ENCODE data around the gene IQGAP3.

IQGAP3 gene

GRCh38 chr1:156505679-156506298 lies 66.6 kb downstream of the IQGAP3 start:
- WGBS: 97% methylated on average over 17 of the region's 21 CpGs
- peak overlapping the region; percentile 98 for H3K27ac ChIP-seq (ENCODE audit: low read length, poor library complexity, severe bottlenecking)
- no peaks in the 10 kb centered on the region for H3K36me3 ChIP-seq (ENCODE audit: control insufficient read depth in 1 of 2, insufficient read depth in 2 of 2, low read depth in 1 of 2, low read length in 2 of 2)

GRCh38 chr1:156504821-156505678 lies 67.3 kb downstream of the IQGAP3 start:
- no peaks in the 10 kb centered on the region for H3K79me1 ChIP-seq (replicated peaks; ENCODE audit: low read length, poor library complexity, severe bottlenecking)
- H3K27ac ChIP-seq (ENCODE audit: low read length, poor library complexity, severe bottlenecking): peak overlapping the region; percentile 98
- H3K4me1 ChIP-seq (ENCODE audit: control insufficient read depth, insufficient read depth, low read depth, low read length): peaks cover 27% of the 10 kb centered on the region
- H4K91ac ChIP-seq (ENCODE audit: low read length): peak overlapping the region; percentile 100
- H2BK120ac ChIP-seq (ENCODE audit: low read depth, low read length): peak overlapping the region; percentile 99
- H3K36me3 ChIP-seq (ENCODE audit: control insufficient read depth in 1 of 2, insufficient read depth in 2 of 2, low read depth in 1 of 2, low read length in 2 of 2): no peaks in the 10 kb centered on the region
- 8% methylated on average over 40 of the region's 45 CpGs for WGBS
- peak overlapping the region; percentile 95 to 100 for H2BK12ac ChIP-seq (ENCODE audit: low read length in 2 of 2)
- H3K9ac ChIP-seq (ENCODE audit: low read length): peak overlapping the region; percentile 94
- H2BK5ac ChIP-seq (ENCODE audit: low read depth, low read length, poor library complexity, severe bottlenecking): peak overlapping the region; percentile 77
- peak overlapping the region in 1 of 2 experiments; percentile 93 for H3K14ac ChIP-seq (ENCODE audit: low read length in 2 of 2)
- H3K4me3 ChIP-seq (ENCODE audit: insufficient read depth in 1 of 2, low read depth in 1 of 2, low read length in 2 of 2): peak overlapping the region; percentile 0 to 54
- peak overlapping the region; percentile 41 for H3K4me2 ChIP-seq (ENCODE audit: low read length, poor library complexity, severe bottlenecking)
- DNase-seq: peak; percentile 99
- no peak overlapping the region for H2AFZ ChIP-seq (ENCODE audit: low read depth, low read length)
- H2AK5ac ChIP-seq (ENCODE audit: low read length, severe bottlenecking): peak overlapping the region; percentile 95
- peak overlapping the region; percentile 92 to 100 for H3K4ac ChIP-seq (ENCODE audit: low read depth in 1 of 2, low read length in 2 of 2)
- peak overlapping the region; percentile 95 to 98 for H3K18ac ChIP-seq (ENCODE audit: low read depth in 1 of 2, low read length in 2 of 2)
- H3K23ac ChIP-seq (ENCODE audit: low read length in 2 of 2): peak overlapping the region; percentile 66 to 95
- H3K9me3 ChIP-seq (ENCODE audit: control insufficient read depth, low read length): no peaks in the 10 kb centered on the region
- peak overlapping the region; percentile 99 for H4K8ac ChIP-seq (ENCODE audit: low read length)
- H2BK15ac ChIP-seq (ENCODE audit: low read depth, poor library complexity, severe bottlenecking): peak overlapping the region; percentile 99
- H3K27me3 ChIP-seq (ENCODE audit: control insufficient read depth in 1 of 2, insufficient read depth in 1 of 2, low read length in 2 of 2): no peaks in the 10 kb centered on the region

More at GRCh38 chr1:156505679-156506298, 66.6 kb downstream of the IQGAP3 start:
- Histone ChIP-seq H3K79me1 (replicated peaks; ENCODE audit: low read length, poor library complexity, severe bottlenecking) (no peaks in the 10 kb centered on the region), H3K27me3 (ENCODE audit: control insufficient read depth in 1 of 2, insufficient read depth in 1 of 2, low read length in 2 of 2) (no peaks in the 10 kb centered on the region), H3K4me2 (ENCODE audit: low read length, poor library complexity, severe bottlenecking) (no peak overlapping the region), H3K4me1 (ENCODE audit: control insufficient read depth, insufficient read depth, low read depth, low read length) (peaks cover 27% of the 10 kb centered on the region), H2BK120ac (ENCODE audit: low read depth, low read length) (no peak overlapping the region), H2BK15ac (ENCODE audit: low read depth, poor library complexity, severe bottlenecking) (no peak overlapping the region), H3K9me3 (ENCODE audit: control insufficient read depth, low read length) (no peaks in the 10 kb centered on the region), H4K8ac (ENCODE audit: low read length) (peak overlapping the region; percentile 81), H4K91ac (ENCODE audit: low read length) (peak overlapping the region; percentile 29), H3K9ac (ENCODE audit: low read length) (peak overlapping the region; percentile 94), H2AK5ac (ENCODE audit: low read length, severe bottlenecking) (no peak overlapping the region), H2BK5ac (ENCODE audit: low read depth, low read length, poor library complexity, severe bottlenecking) (no peak overlapping the region), H2BK12ac (ENCODE audit: low read length in 2 of 2) (peak overlapping the region in 1 of 2 experiments; percentile 45), H3K23ac (ENCODE audit: low read length in 2 of 2) (no peak overlapping the region), H3K14ac (ENCODE audit: low read length in 2 of 2) (no peak overlapping the region), H2AFZ (ENCODE audit: low read depth, low read length) (no peak overlapping the region), H3K18ac (ENCODE audit: low read depth in 1 of 2, low read length in 2 of 2) (peak overlapping the region; percentile 61 to 64), H3K4me3 (ENCODE audit: insufficient read depth in 1 of 2, low read depth in 1 of 2, low read length in 2 of 2) (no peak overlapping the region), H3K4ac (ENCODE audit: low read depth in 1 of 2, low read length in 2 of 2) (peak overlapping the region in 1 of 2 experiments; percentile 33)
- no peak for DNase-seq

DNA sequence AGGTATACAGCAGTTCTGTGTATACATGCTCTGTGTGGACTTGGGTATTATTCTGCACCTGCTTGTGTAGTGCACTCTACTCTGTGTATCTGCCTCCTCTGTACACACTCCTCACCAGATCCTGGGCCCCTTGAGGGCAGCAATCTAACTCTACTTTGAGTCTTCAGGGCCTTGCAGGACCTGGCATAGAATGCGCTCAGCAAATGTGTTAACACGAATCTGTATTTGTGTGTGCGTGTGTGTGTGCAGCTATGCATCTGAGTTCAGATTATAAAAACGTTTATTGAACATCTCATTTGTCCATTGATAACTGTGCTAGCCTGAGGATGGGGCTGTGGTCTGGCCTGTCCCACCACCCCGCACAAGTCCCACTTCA lies 67.9 kb downstream of the IQGAP3 start:
- 56% methylated on average over 5 of the region's 5 CpGs for WGBS
- H3K79me1 ChIP-seq (replicated peaks; ENCODE audit: low read length, poor library complexity, severe bottlenecking): no peaks in the 10 kb centered on the region
- peak overlapping the region; percentile 100 for H2BK12ac ChIP-seq (ENCODE audit: low read length in 2 of 2)
- peak overlapping the region in 1 of 2 experiments; percentile 93 for H3K14ac ChIP-seq (ENCODE audit: low read length in 2 of 2)
- H3K4me3 ChIP-seq (ENCODE audit: insufficient read depth in 1 of 2, low read depth in 1 of 2, low read length in 2 of 2): peak overlapping the region; percentile 0 to 54
- H3K27me3 ChIP-seq (ENCODE audit: control insufficient read depth in 1 of 2, insufficient read depth in 1 of 2, low read length in 2 of 2): no peaks in the 10 kb centered on the region
- H3K9me3 ChIP-seq (ENCODE audit: control insufficient read depth, low read length): no peaks in the 10 kb centered on the region
- peak overlapping the region; percentile 100 for H4K91ac ChIP-seq (ENCODE audit: low read length)
- H3K4ac ChIP-seq (ENCODE audit: low read depth in 1 of 2, low read length in 2 of 2): peak overlapping the region; percentile 92 to 100
- H3K27ac ChIP-seq (ENCODE audit: low read length, poor library complexity, severe bottlenecking): peak overlapping the region; percentile 96
- H2BK15ac ChIP-seq (ENCODE audit: low read depth, poor library complexity, severe bottlenecking): peak overlapping the region; percentile 99
- peak overlapping the region; percentile 66 to 95 for H3K23ac ChIP-seq (ENCODE audit: low read length in 2 of 2)
- H3K4me2 ChIP-seq (ENCODE audit: low read length, poor library complexity, severe bottlenecking): peak overlapping the region; percentile 41
- peak overlapping the region; percentile 99 for H2BK120ac ChIP-seq (ENCODE audit: low read depth, low read length)
- peaks cover 27% of the 10 kb centered on the region for H3K4me1 ChIP-seq (ENCODE audit: control insufficient read depth, insufficient read depth, low read depth, low read length)
- no peak overlapping the region for H2AFZ ChIP-seq (ENCODE audit: low read depth, low read length)
- DNase-seq: peak; percentile 59
- H3K36me3 ChIP-seq (ENCODE audit: control insufficient read depth in 1 of 2, insufficient read depth in 2 of 2, low read depth in 1 of 2, low read length in 2 of 2): no peaks in the 10 kb centered on the region
- peak overlapping the region; percentile 95 for H2AK5ac ChIP-seq (ENCODE audit: low read length, severe bottlenecking)
- H4K8ac ChIP-seq (ENCODE audit: low read length): peak overlapping the region; percentile 99
- peak overlapping the region; percentile 94 for H3K9ac ChIP-seq (ENCODE audit: low read length)
- peak overlapping the region; percentile 71 for H2BK5ac ChIP-seq (ENCODE audit: low read depth, low read length, poor library complexity, severe bottlenecking)
- peak overlapping the region; percentile 95 to 98 for H3K18ac ChIP-seq (ENCODE audit: low read depth in 1 of 2, low read length in 2 of 2)

All from mesenchymal stem cell (in vitro differentiated cells and primary cell).